GM12878 (cell line): ENCODE data around the gene HSF4. TPM values are rescaled to one million over a fixed set of nuclear protein-coding genes. Genes with fewer than 3 reads are reported as not detected.
A peak's percentile ranks its signal among the peaks of the same experiment; 100 is the strongest.

Experiments
- ATAC-seq: fragments of 200-7000 bp; cut with Tn5 transposase; 3 replicates; pipeline ENCODE4 v1.9.1; 2020; ENCODE audit warnings: mild to moderate bottlenecking, moderate library complexity
- BruUV-seq: library from RNA; stranded (reverse); fragments of 400-500 nt; replicated peaks from 2 replicates; lab custom pipeline; 2021; lab: Mats Ljungman, UMichigan
- CTCF ChIA-PET: fragments of 300-600 bp; sonication (Branson Sonifier 250); formaldehyde crosslinking; extraction: SDS; loops from one replicate; lab custom pipeline; 2021; ENCODE audit warnings: inconsistent platforms; lab: Yijun Ruan, JAX
- POLR2A ChIA-PET: fragments of 350-600 bp; formaldehyde crosslinking; extraction: SDS; loops from one replicate; lab custom pipeline; 2021; ENCODE audit warnings: inconsistent platforms; lab: Charles Lee
- RAD21 ChIA-PET: fragments of 300-600 bp; sonication (Branson Sonifier 250); formaldehyde crosslinking; loops from one replicate; lab custom pipeline; 2023; ENCODE audit warnings: antibody characterized with exemption; ENCODE audit not compliant: unreplicated experiment; lab: Charles Lee
- SMC1A ChIA-PET: fragments of 300-600 bp; sonication (Branson Sonifier 250); formaldehyde crosslinking; loops from one replicate; lab custom pipeline; 2023; ENCODE audit not compliant: unreplicated experiment, uncharacterized antibody; lab: Charles Lee
- DNase-seq: peaks from one replicate; pipeline ENCODE4 v3.0.0-alpha.2; 2011; ENCODE audit warnings: low read depth, low spot score
- FAIRE-seq: peaks from 3 replicates; lab custom pipeline; 2011; peaks lifted over from hg19 to GRCh38; lab: Jason Lieb, UNC
- H2AFZ ChIP-seq: 2 replicates; pipeline ENCODE4 v1.6.0; 2011; ENCODE audit warnings: low read depth, low read length, control low read depth; ENCODE audit not compliant: control insufficient read depth
- H3K27ac ChIP-seq: 2 replicates; pipeline ENCODE4 v1.5.1; 2011; ENCODE audit warnings: control low read depth; ENCODE audit not compliant: control insufficient read depth, insufficient read depth
- H3K27me3 ChIP-seq, 2 experiments: replicated peaks in 1 of 2; 2 replicates each; pipeline versions ENCODE4 v1.6.0 to v1.6.1; 2011; ENCODE audit warnings: low read length in 1 of 2; ENCODE audit not compliant: control insufficient read depth in 2 of 2, insufficient read depth in 2 of 2
- H3K36me3 ChIP-seq, 2 experiments: 2 replicates each; pipeline ENCODE4 v1.5.1; 2011; ENCODE audit warnings: low read length in 1 of 2; ENCODE audit not compliant: control insufficient read depth in 2 of 2, insufficient read depth in 2 of 2
- H3K4me1 ChIP-seq: 2 replicates; pipeline ENCODE4 v1.6.1; 2011; ENCODE audit warnings: mild to moderate bottlenecking, low read length, moderate library complexity, mixed read lengths; ENCODE audit not compliant: control insufficient read depth, insufficient read depth
- H3K4me2 ChIP-seq: 2 replicates; pipeline ENCODE4 v1.6.0; 2011; ENCODE audit warnings: control low read depth; ENCODE audit not compliant: control insufficient read depth, insufficient read depth
- H3K4me3 ChIP-seq: fragments of 200-600 bp; sonication (generic); 2 replicates; pipeline ENCODE4 v1.5.1; 2016
- H3K79me2 ChIP-seq: 2 replicates; pipeline ENCODE4 v1.6.0; 2011; ENCODE audit warnings: low read length; ENCODE audit not compliant: control insufficient read depth, insufficient read depth
- H3K9ac ChIP-seq: 2 replicates; pipeline ENCODE4 v1.8.0; 2011; ENCODE audit warnings: low read length, control low read depth, mixed read lengths; ENCODE audit not compliant: control insufficient read depth, insufficient read depth
- H3K9me3 ChIP-seq: replicated peaks from 3 replicates; pipeline ENCODE4 v1.5.1; 2011; ENCODE audit warnings: mild to moderate bottlenecking, low read length; ENCODE audit not compliant: control insufficient read depth, insufficient read depth
- H4K20me1 ChIP-seq: 2 replicates; pipeline ENCODE4 v1.6.0; 2011; ENCODE audit not compliant: control insufficient read depth, insufficient read depth
- BACH1 ChIP-seq: fragments of 450-650 bp; IDR thresholded peaks from 2 replicates; pipeline ENCODE4 v1.6.1; 2017; ENCODE audit warnings: mild to moderate bottlenecking, borderline replicate concordance
- BMI1 ChIP-seq: fragments of 450-650 bp; IDR thresholded peaks from 2 replicates; pipeline ENCODE4 v1.6.1; 2016; ENCODE audit warnings: mild to moderate bottlenecking, moderate library complexity, borderline replicate concordance
- CBX3 ChIP-seq: fragments of 200-600 bp; sonication (generic); IDR thresholded peaks from 2 replicates; pipeline ENCODE4 v1.6.1; 2016; ENCODE audit warnings: low read depth, borderline replicate concordance
- HDGF ChIP-seq: fragments of 450-650 bp; IDR thresholded peaks from 2 replicates; pipeline ENCODE4 v1.6.1; 2016; ENCODE audit warnings: antibody characterized with exemption
- IKZF1 ChIP-seq: fragments of 450-650 bp; conservative IDR thresholded peaks from 2 replicates; pipeline ENCODE4 v1.6.1; 2017; ENCODE audit warnings: antibody characterized with exemption, mild to moderate bottlenecking
- JUND ChIP-seq: IDR thresholded peaks from 2 replicates; pipeline ENCODE4 v1.6.1; 2012; ENCODE audit warnings: low read depth, mild to moderate bottlenecking, low read length, improper control_type of control experiment, moderate library complexity
- KDM1A ChIP-seq: fragments of 200-600 bp; sonication (generic); IDR thresholded peaks from 2 replicates; pipeline ENCODE4 v1.6.1; 2016; ENCODE audit warnings: borderline replicate concordance
- POLR2A ChIP-seq: IDR thresholded peaks from 2 replicates; pipeline ENCODE4 v1.6.1; 2011; ENCODE audit warnings: low read depth, mild to moderate bottlenecking, low read length
- RAD51 ChIP-seq: fragments of 450-650 bp; IDR thresholded peaks from 2 replicates; pipeline ENCODE4 v1.6.1; 2016; ENCODE audit warnings: moderate library complexity, mild to moderate bottlenecking, inconsistent platforms
- RB1 ChIP-seq: fragments of 450-650 bp; formaldehyde crosslinking; IDR thresholded peaks from 2 replicates; pipeline ENCODE4 v1.6.1; 2017; ENCODE audit warnings: mild to moderate bottlenecking, borderline replicate concordance
- RELA ChIP-seq: fragments of 450-650 bp; IDR thresholded peaks from 2 replicates; pipeline ENCODE4 v1.8.0; 2014; ENCODE audit warnings: borderline replicate concordance; ENCODE audit not compliant: partially characterized antibody
- REST ChIP-seq: IDR thresholded peaks from 2 replicates; pipeline ENCODE4 v1.6.1; 2012; ENCODE audit warnings: mild to moderate bottlenecking, low read depth, low read length
- TAF1 ChIP-seq: IDR thresholded peaks from 2 replicates; pipeline ENCODE4 v1.6.1; 2011; ENCODE audit warnings: mild to moderate bottlenecking, low read depth, low read length, borderline replicate concordance
- YY1 ChIP-seq: IDR thresholded peaks from 2 replicates; pipeline ENCODE4 v1.6.1; 2011; ENCODE audit warnings: low read depth, mild to moderate bottlenecking, low read length
- ZNF622 ChIP-seq: fragments of 450-650 bp; IDR thresholded peaks from 2 replicates; pipeline ENCODE4 v1.6.1; 2017; ENCODE audit warnings: mild to moderate bottlenecking, inconsistent platforms
- ZSCAN29 ChIP-seq: fragments of 450-650 bp; IDR thresholded peaks from 2 replicates; pipeline ENCODE4 v1.6.1; 2017; ENCODE audit warnings: mild to moderate bottlenecking, moderate library complexity
- WGBS: methylation state at CpG from one replicate; pipeline ENCODE4 v1.1.6; 2016; ENCODE audit warnings: low lambda C conversion rate; ENCODE audit not compliant: insufficient replicate concordance, insufficient coverage; ENCODE audit errors: missing lambda C conversion rate; 5-methylcytosine and 5-hydroxymethylcytosine counted together
- in situ Hi-C: fragments of 300-500 bp; cut with MboI; formaldehyde crosslinking; loops from 9 replicates; pipeline ENCODE4 v1.14.3; 2018; ENCODE audit warnings: mixed read lengths
- intact Hi-C: fragments of 100-400 bp; cut with micrococcal nuclease; formaldehyde crosslinking; loops from one replicate; pipeline ENCODE4 v1.14.2; 2022; ENCODE audit not compliant: unreplicated experiment
- polyA plus RNA-seq, 11 experiments: library from polyadenylated mRNA; depleted of rRNA in 4 of 11; unstranded in 6 of 11; stranded (reverse) in 5 of 11; fragments of >200 nt; fragmentation: Nextera tagmentation in 4 of 11; fragmentation: Illumina TruSeq in 1 of 11; extraction: Ambion mirVana in 4 of 11; extraction: Trizol in 1 of 11; gene quantifications; 1 replicate in 1 of 11; 2 replicates in 10 of 11; pipeline versions ENCODE4 v1.2.1 to v1.2.3, GENCODE V29; 2011 to 2016; ENCODE audit warnings: inconsistent platforms in 2 of 11, missing spikeins in 2 of 11, low read depth in 1 of 11
- total RNA-seq, 4 experiments: library from RNA; depleted of rRNA in 3 of 4; stranded (reverse); fragments of >200 nt in 3 of 4; fragmentation: Illumina TruSeq in 1 of 4; extraction: Trizol in 1 of 4; gene quantifications; 2 replicates each; pipeline versions ENCODE4 v1.2.1 to v1.2.3, GENCODE V29; 2013 to 2021
- TF ChIP-seq, protein P1 (sequence below): fragments of 450-650 bp; conservative IDR thresholded peaks from 2 replicates; pipeline ENCODE4 v1.6.1; 2017; ENCODE audit warnings: mild to moderate bottlenecking, moderate library complexity
- TF ChIP-seq, protein P2 (sequence below): IDR thresholded peaks from 2 replicates; pipeline ENCODE4 v1.6.1; 2011; ENCODE audit warnings: low read depth, low read length, improper control_type of control experiment, borderline replicate concordance

The HSF4 gene
- total and polyA plus RNA-seq, 10 of the 15 experiments (the other 5 are each of a cell fraction or from before 2014, with no cell fraction given), result 0.31 to 9.9 (median 2.6) TPM; not detected in 1

DNA sequence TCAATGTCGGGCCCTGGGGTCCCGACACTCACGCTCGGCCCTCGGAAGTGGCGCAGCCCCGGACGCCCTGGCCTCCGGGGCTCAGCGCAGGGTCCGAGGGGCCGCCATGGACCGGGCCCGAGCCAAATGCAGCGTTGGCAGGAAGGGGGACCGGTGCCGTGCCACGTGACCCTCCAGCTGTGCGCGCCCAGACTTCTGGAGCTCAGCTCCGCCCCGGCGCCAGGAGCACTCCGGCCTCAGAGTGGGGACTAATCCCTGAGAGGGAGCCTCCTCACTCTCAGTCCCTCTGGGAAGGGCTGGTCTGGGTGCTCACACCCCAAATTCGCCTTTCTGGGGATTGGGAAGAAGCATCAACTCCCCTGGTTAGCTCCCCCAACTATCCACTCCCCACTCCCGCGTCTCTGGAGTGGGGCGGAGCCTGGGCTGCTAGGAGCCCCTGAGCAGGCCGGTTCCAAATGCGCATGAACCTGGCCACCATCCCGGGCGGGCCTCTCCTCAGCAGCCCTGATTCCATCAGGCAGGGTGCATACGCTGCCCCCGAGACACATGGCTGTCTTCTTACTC, 13.6 kb upstream of the HSF4 start, which contains the start of gene B3GNT9:
Gene B3GNT9, minus strand, starts transcription at position 166 of the 564 bp plus-strand sequence. CDS start 513 bp downstream, outside the sequence.
- Histone ChIP-seq H2AFZ (peak within 1 kb of the TSS; percentile 80), H3K79me2 (no peaks in the 10 kb centered on the region), H3K4me3 (peak within 1 kb of the TSS; percentile 74), H3K27me3 (no peaks in the 10 kb centered on the region), H3K36me3 (peaks cover 11 to 16% of the 10 kb centered on the region in 2 experiments; a peak in 3 of 4 replicates), H3K4me1 (peaks cover 5% of the 10 kb centered on the region), H3K27ac (peak within 1 kb of the TSS; percentile 25; the same call in 1 of the 2 replicates), H3K4me2 (peak within 1 kb of the TSS; percentile 86), H3K9me3 (no peaks in the 10 kb centered on the region), H3K9ac (peak within 1 kb of the TSS; percentile 64; the same call in 1 of the 2 replicates), H4K20me1 (peaks cover 3% of the 10 kb centered on the region; the same call in 1 of the 2 replicates)
- ChIA-PET RAD21 (interaction anchor here (0.9 to 2.5 kb wide), 5 partner anchors 10 to 134 kb away, joined by 3 to 14 read pairs (median 3); no protein-coding TSS in a partner anchor), SMC1A (interaction anchor here (0.5 to 2.0 kb wide), 10 partner anchors 9 to 188 kb away, joined by 3 to 8 read pairs (median 4); no protein-coding TSS in a partner anchor), CTCF (interaction anchor here (0.6 to 10.0 kb wide), 13 partner anchors 9 to 200 kb away, joined by 3 to 98 read pairs (median 4); partner anchors contain the start of genes CES3, FBXL8 and NOL3), POLR2A (interaction anchor here (1.0 to 1.2 kb wide), 3 partner anchors 8 to 121 kb away, joined by 3 to 5 read pairs (median 4); partner anchors contain the start of gene TRADD)
- intact Hi-C loops, result loop anchor here (2.0 kb wide), 1 partner anchor 132 kb away; no protein-coding TSS in a partner anchor
- BruUV-seq, result no TSS peak
- no peak for DNase-seq
- ATAC-seq, result peak; percentile 59
- peak; percentile 74 for FAIRE-seq
- in situ Hi-C loops, result loop anchor here (5.0 to 10.0 kb wide), 2 partner anchors 134 to 176 kb away; no protein-coding TSS in a partner anchor
- whole genome bisulfite sequencing, result 5% methylated on average over 25 of the region's 34 CpGs
- no peak for TF ChIP-seq CBX3
- TF ChIP-seq, protein P1, sequence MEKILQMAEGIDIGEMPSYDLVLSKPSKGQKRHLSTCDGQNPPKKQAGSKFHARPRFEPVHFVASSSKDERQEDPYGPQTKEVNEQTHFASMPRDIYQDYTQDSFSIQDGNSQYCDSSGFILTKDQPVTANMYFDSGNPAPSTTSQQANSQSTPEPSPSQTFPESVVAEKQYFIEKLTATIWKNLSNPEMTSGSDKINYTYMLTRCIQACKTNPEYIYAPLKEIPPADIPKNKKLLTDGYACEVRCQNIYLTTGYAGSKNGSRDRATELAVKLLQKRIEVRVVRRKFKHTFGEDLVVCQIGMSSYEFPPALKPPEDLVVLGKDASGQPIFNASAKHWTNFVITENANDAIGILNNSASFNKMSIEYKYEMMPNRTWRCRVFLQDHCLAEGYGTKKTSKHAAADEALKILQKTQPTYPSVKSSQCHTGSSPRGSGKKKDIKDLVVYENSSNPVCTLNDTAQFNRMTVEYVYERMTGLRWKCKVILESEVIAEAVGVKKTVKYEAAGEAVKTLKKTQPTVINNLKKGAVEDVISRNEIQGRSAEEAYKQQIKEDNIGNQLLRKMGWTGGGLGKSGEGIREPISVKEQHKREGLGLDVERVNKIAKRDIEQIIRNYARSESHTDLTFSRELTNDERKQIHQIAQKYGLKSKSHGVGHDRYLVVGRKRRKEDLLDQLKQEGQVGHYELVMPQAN, result 0 out of 2 replicates have a peak, but pooled peaks have one; percentile 29
- TF ChIP-seq ZNF622, result no peak
- TF ChIP-seq RAD51, result peak; percentile 68
- TF ChIP-seq HDGF, result no peak
- TF ChIP-seq KDM1A, result no peak
- TF ChIP-seq POLR2A, result peak; percentile 72
- no peak for TF ChIP-seq IKZF1
- no peak for TF ChIP-seq REST
- TF ChIP-seq TAF1, result 0 out of 2 replicates have a peak, but pooled peaks have one; percentile 4
- TF ChIP-seq, protein P2, sequence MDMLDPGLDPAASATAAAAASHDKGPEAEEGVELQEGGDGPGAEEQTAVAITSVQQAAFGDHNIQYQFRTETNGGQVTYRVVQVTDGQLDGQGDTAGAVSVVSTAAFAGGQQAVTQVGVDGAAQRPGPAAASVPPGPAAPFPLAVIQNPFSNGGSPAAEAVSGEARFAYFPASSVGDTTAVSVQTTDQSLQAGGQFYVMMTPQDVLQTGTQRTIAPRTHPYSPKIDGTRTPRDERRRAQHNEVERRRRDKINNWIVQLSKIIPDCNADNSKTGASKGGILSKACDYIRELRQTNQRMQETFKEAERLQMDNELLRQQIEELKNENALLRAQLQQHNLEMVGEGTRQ, result peak; percentile 54
- TF ChIP-seq JUND, result no peak
- 0 out of 2 replicates have a peak, but pooled peaks have one; percentile 41 for TF ChIP-seq YY1
- TF ChIP-seq ZSCAN29, result no peak
- peak; percentile 16; the same call in 1 of the 2 replicates for TF ChIP-seq BACH1
- no peak for TF ChIP-seq BMI1
- no peak for TF ChIP-seq RB1
- TF ChIP-seq RELA, result no peak
